Measurements from ENCODE around the gene TAOK3.

Gene TAOK3

GRCh38 chr12:118299791-118300460 lies 72.8 kb downstream of the TAOK3 start:
- H3K4me1 ChIP-seq (ENCODE audit: insufficient read depth, low read length, severe bottlenecking), result peaks cover 19% of the 10 kb centered on the region
- H3K27ac ChIP-seq (ENCODE audit: low read depth, low read length, poor library complexity, severe bottlenecking), result peak overlapping the region; percentile 63
- H3K9me2 ChIP-seq (ENCODE audit: low read depth, low read length), result no peaks in the 10 kb centered on the region
- peak overlapping the region; percentile 41 for H3K4me3 ChIP-seq (ENCODE audit: low read depth, low read length, poor library complexity, severe bottlenecking)
- H3K9me3 ChIP-seq (ENCODE audit: low read length), result no peaks in the 10 kb centered on the region
- peaks cover 9% of the 10 kb centered on the region for H3K79me2 ChIP-seq (ENCODE audit: insufficient read depth, low read length)
- H3K4me2 ChIP-seq (ENCODE audit: low read length), result peak overlapping the region; percentile 64
- no peaks in the 10 kb centered on the region for H4K20me1 ChIP-seq (ENCODE audit: insufficient read depth, low read length)
- no peaks in the 10 kb centered on the region for H3K36me3 ChIP-seq (ENCODE audit: insufficient read depth, low read length)
- no peak overlapping the region for H2AFZ ChIP-seq (ENCODE audit: low read length)
- no peaks in the 10 kb centered on the region for H3K27me3 ChIP-seq (ENCODE audit: insufficient read depth, low read length)
- peak overlapping the region; percentile 40; the same call in 1 of the 2 replicates for H3K9ac ChIP-seq (ENCODE audit: low read length)
- TF ChIP-seq EZH2 (IDR thresholded peaks at IDR 0.05; ENCODE audit: borderline replicate concordance, low read length), result no peak
- peak; percentile 39; the same call in 1 of the 2 replicates for TF ChIP-seq CTCF (IDR thresholded peaks at IDR 0.05; ENCODE audit: low read length)
- no peaks in the 10 kb centered on the region for H3F3A ChIP-seq (ENCODE audit: insufficient read depth, low read length)

- Histone ChIP-seq H4K20me1 (ENCODE audit: insufficient read depth, low read length) (no peaks in the 10 kb centered on the region), H3K79me2 (ENCODE audit: insufficient read depth, low read length) (peaks cover 9% of the 10 kb centered on the region), H3K36me3 (ENCODE audit: insufficient read depth, low read length) (no peaks in the 10 kb centered on the region; the same call in none of the 2 replicates)
Observed at GRCh38 chr12:118297284-118297683, 75.4 kb downstream of the TAOK3 start.

GRCh38 chr12:118292836-118293235 lies 79.9 kb downstream of the TAOK3 start:
- Histone ChIP-seq H4K20me1 (ENCODE audit: insufficient read depth, low read length) (no peaks in the 10 kb centered on the region), H3K4me1 (ENCODE audit: insufficient read depth, low read length, severe bottlenecking) (no peaks in the 10 kb centered on the region), H3K9me3 (ENCODE audit: low read length) (no peaks in the 10 kb centered on the region), H3K9me2 (ENCODE audit: low read depth, low read length) (no peaks in the 10 kb centered on the region), H2AFZ (ENCODE audit: low read length) (no peak overlapping the region), H3K79me2 (ENCODE audit: insufficient read depth, low read length) (no peaks in the 10 kb centered on the region; the same call in 1 of the 2 replicates), H3F3A (ENCODE audit: insufficient read depth, low read length) (no peaks in the 10 kb centered on the region), H3K27ac (ENCODE audit: low read depth, low read length, poor library complexity, severe bottlenecking) (no peak overlapping the region), H3K4me2 (ENCODE audit: low read length) (no peak overlapping the region), H3K4me3 (ENCODE audit: low read depth, low read length, poor library complexity, severe bottlenecking) (no peak overlapping the region), H3K36me3 (ENCODE audit: insufficient read depth, low read length) (no peaks in the 10 kb centered on the region; the same call in none of the 2 replicates), H3K27me3 (ENCODE audit: insufficient read depth, low read length) (no peaks in the 10 kb centered on the region), H3K9ac (ENCODE audit: low read length) (no peak overlapping the region)
- TF ChIP-seq EZH2 (IDR thresholded peaks at IDR 0.05; ENCODE audit: borderline replicate concordance, low read length) (no peak), CTCF (IDR thresholded peaks at IDR 0.05; ENCODE audit: low read length) (no peak)

More at GRCh38 chr12:118297284-118297683, 75.4 kb downstream of the TAOK3 start:
- peaks cover 19% of the 10 kb centered on the region for H3K4me1 ChIP-seq (ENCODE audit: insufficient read depth, low read length, severe bottlenecking)
- H3K4me2 ChIP-seq (ENCODE audit: low read length), result no peak overlapping the region
- H3K9me2 ChIP-seq (ENCODE audit: low read depth, low read length), result no peaks in the 10 kb centered on the region
- H2AFZ ChIP-seq (ENCODE audit: low read length), result no peak overlapping the region
- TF ChIP-seq EZH2 (IDR thresholded peaks at IDR 0.05; ENCODE audit: borderline replicate concordance, low read length) (no peak), CTCF (IDR thresholded peaks at IDR 0.05; ENCODE audit: low read length) (no peak)
- no peaks in the 10 kb centered on the region for H3K9me3 ChIP-seq (ENCODE audit: low read length)
- H3K27ac ChIP-seq (ENCODE audit: low read depth, low read length, poor library complexity, severe bottlenecking), result no peak overlapping the region
- H3K27me3 ChIP-seq (ENCODE audit: insufficient read depth, low read length), result no peaks in the 10 kb centered on the region
- no peak overlapping the region for H3K4me3 ChIP-seq (ENCODE audit: low read depth, low read length, poor library complexity, severe bottlenecking)
- H3F3A ChIP-seq (ENCODE audit: insufficient read depth, low read length), result no peaks in the 10 kb centered on the region
- no peak overlapping the region for H3K9ac ChIP-seq (ENCODE audit: low read length)

All from OCI-LY1 (cell line).